EH (cell line): ENCODE results near the gene NPC1.
A peak's percentile ranks its signal among the peaks of the same experiment; 100 is the strongest.
"Not testable (repeated sequence)": the region's sequence is repeated elsewhere in the genome, so short reads cannot be mapped to it uniquely, and the experiment has no call there.

Source experiments
- DNase-seq: peaks from one replicate; pipeline ENCODE4 v3.0.0-alpha.2; 2015; ENCODE audit warnings: low read depth

The NPC1 gene

DNA sequence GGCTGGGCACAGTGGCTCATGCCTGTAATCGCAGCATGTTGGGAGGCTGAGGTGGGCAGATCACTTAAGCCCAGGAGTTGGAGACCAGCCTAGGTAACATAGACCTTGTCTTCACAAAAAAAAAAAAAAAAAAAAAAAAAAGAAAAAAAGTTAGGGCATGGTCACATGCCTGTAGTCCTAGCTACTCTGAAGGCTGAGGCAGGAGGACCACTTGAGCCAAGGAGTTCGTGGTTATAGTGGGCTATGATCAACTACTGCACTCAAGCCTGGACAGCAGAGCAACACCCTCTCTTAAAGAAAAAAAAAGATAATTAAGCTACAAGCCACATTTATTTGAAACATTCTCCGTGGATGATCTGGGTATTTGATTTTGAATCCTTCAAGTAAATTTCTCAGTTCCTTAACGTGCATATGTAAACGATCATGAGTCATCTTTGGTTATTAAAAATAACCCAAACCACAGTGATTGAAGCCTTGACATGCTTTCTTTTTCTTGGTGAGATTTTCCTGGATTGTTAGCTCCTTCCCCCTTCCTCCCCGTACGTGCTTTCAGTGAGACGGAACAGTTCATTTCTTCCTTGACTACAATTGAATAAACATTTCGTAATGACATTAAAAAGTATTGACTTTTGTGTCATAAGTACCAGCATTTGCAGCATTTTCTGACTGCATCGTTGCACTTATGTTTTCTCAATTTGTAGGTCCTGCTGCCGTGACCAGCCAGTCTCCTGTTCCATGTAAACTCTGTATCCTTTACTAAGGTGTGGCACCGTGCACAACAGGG lies 62.7 kb downstream of the NPC1 start:
- peak; percentile 86 for DNase-seq

DNA sequence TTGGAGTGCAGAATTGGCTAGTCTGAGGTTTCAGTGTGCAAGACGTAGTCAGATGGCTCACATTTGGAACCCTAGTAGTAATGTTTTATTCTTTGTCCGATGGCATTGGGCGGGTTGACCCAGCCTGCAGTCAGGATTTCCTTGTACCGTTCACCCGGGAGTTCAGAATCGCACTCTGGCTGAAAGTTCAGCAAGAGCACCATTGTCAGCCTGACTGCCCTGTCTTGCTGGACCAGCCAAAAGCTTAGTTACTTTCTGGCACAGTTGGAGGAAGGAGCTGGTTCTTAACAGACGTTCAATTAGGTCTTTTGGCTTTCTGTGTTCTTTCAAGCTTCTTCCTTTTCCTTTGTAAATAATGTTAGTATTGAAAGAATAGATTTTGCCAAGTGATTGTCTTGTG lies 64.4 kb downstream of the NPC1 start:
- no peak for DNase-seq

GRCh38 chr18:23521271-23521670 lies 65.0 kb downstream of the NPC1 start:
- DNase-seq, result peak; percentile 33

DNA sequence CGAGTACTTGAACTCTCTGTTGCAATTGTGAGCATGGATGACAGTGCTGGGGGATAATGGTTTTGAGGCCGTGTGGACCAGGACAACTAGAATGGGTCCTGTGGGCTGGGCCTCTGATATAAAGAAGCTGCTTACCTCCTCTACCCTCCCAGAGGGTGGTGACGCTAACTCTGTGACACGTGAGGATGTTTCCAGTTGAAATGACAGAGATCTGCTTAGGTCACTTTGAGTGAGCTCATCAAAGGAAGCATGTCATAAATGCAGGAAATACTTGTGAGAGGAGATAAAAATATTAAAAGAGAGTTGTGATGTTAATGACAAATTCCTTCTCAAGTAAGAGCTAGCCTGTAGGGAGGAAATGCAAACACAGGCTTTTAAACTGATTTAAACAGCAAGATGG lies 66.6 kb downstream of the NPC1 start:
- peak; percentile 69 for DNase-seq

DNA sequence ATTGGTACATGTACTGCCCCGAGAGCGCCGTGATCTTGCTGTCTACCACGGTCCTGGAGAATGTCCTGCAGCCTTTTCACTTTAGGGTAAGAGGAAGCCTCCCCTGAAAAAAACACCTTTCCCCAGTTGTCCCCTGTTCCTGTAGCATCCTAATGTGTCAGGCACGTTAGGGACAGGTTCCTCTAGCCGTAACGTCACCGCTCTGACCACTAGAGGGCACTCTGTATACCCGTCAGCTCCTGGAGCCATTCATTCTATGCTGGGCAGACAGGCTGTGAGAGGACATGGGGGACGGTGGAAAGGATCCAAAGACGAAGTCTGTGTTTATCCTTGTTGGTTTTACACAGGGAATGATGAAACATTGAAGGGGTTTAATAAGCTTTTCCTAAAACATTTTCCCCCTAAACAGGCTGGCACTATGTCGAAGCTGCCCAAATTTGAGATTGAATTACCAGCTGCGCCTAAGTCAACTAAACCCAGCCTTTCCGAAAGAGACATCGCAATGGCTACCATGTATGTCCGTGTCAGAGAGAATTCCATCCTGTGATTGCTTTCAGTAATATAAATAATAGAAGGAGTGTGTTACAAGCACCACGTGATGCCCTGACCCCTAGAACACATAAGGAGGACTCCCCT lies 70.3 kb downstream of the NPC1 start:
- peak; percentile 83 for DNase-seq

DNA sequence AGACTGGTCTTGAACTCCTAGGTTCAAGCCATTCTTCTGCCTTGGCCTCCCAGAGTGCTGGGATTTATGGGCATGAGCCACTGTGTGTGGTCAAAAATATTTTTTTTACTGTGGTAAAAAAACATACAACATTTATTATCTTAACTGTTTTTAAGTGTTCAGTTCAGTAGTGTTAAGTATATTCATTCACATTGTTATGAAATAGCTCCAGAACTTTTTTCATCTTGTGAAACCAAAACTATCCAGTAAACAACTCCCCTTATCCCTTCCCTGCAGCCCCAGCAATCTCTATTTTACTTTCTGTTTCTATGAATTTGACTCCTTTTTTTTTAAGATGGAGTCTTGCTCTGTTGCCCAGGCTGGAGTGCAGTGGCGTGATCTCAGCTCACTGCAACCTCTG lies 73.7 kb downstream of the NPC1 start:
- peak; percentile 55 for DNase-seq

GRCh38 chr18:23512216-23512615 lies 74.1 kb downstream of the NPC1 start:
- not testable (repeated sequence) for DNase-seq

DNA sequence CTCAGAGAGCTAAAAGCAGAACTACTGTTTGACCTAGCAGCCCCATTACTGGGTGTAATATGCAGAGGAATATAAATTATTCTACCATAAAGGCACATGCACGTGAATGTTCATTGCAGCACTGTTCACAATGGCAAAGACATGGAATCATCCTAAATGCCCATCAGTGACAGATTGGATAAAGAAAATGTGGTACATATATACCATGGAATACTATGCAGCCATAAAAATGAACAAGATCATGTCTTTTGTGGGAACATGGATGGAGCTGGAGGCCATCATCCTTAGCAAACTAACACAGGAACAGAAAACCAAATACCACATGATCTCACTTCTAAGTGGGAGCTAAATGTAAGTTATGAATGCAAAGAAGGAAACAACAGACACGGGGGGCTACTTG lies 75.4 kb downstream of the NPC1 start:
- not testable (repeated sequence) for DNase-seq

- no peak for DNase-seq
These were observed 79.9 kb downstream of the NPC1 start for GRCh38 chr18:23506393-23506792.

DNA sequence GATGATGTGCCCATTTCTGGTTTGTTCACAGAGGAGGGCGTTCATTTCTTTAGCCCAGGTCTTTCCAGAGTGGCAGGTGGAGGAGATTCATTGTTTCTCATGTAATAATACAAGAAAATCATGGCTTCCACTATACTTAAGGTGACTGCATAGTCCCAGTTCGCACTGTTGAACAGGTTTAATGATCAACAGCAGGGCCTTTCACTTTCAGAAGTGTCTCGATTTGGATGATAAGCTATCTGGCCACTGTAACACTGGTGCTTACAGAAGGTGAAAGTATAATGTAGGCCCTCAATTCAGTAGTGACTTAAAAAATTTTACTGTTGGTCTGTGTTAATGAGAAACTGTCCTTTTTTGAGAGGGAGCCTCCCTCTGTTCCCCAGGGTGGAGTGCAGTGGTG lies 81.6 kb downstream of the NPC1 start:
- no peak for DNase-seq

GRCh38 chr18:23503963-23504344 lies 82.4 kb downstream of the NPC1 start:
- DNase-seq, result peak; percentile 11

DNA sequence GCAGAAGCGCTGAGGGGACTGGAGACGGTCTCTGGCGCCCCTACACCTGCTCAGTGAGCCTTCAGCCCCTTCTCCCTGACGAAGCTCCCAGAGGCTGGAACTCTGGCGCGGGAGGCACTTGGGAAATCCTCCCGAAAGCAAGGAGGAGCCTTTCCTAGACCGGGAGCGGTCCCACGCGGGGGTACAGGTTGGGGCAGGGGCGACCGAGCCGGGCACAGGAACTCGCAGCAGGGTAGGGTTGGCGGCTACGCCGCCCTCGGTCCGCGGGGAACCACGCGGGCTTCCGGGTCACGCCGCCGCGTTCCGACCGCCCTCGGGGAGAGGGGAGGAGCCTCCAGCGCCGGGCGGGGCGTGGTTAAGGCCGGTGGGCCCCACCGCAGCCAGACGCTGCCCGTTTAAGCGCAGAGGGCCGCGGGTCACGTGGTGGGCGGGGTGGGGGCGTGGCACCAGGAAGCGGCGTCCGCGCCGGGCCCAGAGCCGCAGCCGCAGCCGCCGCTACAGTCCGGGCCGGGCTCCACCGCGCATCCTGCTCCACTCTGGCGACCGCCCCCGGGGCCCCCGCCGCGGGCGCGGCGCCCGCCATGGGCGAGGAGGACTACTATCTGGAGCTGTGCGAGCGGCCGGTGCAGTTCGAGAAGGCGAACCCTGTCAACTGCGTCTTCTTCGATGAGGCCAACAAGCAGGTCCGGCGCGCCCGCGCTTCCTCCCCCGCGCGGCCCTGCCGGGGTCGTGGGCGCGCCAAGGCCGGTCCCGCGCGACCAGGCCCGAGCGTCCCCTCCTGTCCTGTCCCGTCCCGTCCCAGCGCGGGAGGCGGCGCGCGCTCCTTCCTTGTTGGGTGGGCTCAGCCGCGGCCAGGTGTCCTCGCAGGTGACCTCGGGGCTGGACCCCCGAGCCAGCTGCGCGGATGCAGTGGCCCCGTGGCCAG lies 83.0 kb downstream of the NPC1 start, which contains the start of gene RMC1:
Gene RMC1 (plus strand): TSS at position 474 of the 925 bp plus-strand sequence. CDS start 108 bp downstream, at position 582.
- DNase-seq, result peak; percentile 91

GRCh38 chr18:23502516-23503037 lies 83.7 kb downstream of the NPC1 start:
- DNase-seq, result no peak

DNA sequence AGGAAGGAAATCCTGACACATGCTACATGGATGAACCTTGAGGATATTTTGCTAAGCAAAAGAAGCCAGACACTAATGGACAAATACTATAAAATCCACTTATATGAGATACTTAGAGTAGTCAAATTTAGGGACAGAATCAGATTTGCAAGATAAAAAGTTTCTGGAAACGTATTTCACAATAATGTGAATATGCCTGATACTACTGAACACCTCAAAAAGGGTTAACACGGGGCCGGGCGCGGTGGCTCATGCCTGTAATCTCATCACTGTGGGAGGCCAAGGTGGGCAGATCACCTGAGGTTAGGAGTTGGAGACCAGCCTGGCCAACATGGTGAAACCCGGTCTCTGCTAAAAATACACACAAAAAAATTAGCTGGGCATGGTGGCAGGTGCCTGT lies 84.7 kb downstream of the NPC1 start:
- no peak for DNase-seq

GRCh38 chr18:23499291-23499781 lies 87.0 kb downstream of the NPC1 start:
- peak; percentile 57 for DNase-seq

DNA sequence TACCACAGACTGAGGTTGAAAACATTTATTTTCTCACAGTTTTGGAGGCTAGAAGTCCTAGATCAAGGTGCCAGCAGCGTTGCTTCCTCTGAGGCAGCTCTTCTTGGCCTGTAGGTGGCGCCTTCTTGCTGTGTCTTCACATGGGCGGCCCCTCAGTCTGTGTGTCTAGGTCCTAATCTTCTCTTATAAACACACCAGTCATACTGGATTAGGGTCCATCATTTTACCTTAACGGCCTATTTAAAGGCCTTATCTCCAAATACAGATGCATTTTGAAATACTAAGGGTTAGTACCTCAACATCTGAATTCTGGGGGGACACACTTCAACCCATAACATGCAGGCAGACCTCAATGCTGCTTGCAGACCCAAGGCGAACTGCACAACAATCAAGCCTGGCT lies 87.4 kb downstream of the NPC1 start:
- peak; percentile 82 for DNase-seq

GRCh38 chr18:23498117-23498516 lies 88.2 kb downstream of the NPC1 start:
- no peak for DNase-seq

DNA sequence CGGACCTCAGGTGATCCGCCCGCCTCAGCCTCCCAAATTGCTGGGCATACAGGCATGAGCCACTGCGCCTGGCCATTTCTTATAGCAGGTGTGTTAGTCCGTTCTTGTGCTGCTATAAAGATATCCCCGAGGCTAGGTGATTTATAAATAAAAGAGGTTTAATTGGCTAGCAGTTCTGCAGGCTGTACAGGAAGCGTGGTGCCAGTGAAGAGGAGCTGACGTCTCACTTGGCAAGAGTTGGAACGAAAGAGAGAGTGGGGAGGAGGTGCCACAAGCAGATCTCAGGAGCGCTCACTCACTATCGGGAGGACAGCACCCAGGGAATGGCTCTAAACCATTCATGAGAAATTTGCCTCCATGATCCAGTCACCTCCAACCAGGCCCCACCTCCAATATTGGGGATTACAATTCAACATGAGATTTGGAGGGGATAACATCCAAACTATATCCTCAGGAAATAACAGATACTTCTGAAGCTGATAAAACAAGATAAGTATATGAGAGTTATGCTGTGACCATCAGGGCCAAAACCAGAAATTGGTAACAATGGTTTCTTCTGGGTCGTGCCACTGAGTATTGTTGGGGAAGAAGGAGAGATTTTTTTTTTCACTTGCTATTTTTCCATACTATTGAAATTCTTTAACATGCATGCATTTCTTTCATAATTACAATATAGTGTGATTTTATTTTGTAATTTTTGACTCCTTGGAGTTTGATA lies 90.4 kb downstream of the NPC1 start:
- no peak for DNase-seq

- DNase-seq, result no peak
These were observed 91.3 kb downstream of the NPC1 start for GRCh38 chr18:23494992-23495391.

DNA sequence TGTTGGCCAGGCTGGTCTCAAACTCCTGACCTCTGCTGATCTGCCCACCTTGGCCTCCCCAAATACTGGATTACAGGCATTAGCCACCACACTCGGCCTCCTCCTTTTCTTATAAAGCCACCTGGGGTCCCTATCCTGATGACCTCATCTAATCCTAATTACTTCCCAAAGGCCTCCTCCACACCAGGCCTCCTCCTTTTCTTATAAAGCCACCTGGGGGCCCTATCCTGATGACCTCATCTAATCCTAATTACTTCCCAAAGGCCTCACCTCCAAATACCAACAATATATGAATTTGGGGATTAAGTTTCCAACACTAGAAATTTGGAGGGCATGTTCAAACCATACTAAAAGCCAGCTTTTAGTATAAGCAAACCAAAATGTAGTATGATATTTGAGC lies 92.7 kb downstream of the NPC1 start:
- DNase-seq, result no peak

DNA sequence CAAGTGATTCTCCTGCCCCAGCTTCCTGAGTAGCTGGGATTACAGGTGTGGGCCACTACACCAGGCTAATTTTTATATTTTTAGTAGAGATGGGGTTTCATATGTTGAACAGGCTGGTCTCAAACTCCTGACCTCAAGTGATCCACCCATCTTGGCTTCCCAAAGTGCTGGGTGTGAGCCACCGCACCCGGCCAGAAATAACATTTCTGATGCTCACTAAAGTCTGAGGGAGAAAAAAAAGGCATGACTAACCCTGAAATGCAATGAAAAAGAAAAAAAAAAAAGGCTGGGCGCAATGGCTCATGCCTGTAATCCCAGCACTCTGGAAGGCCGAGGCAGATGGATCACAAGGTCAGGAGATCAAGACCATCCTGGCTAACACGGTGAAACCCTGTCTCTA lies 96.7 kb downstream of the NPC1 start:
- DNase-seq, result not testable (repeated sequence)
